Endothelial cell of umbilical vein (primary cell): ENCODE results near the gene XRCC6. TPM values are rescaled to one million over a fixed set of nuclear protein-coding genes. Genes with fewer than 3 reads are reported as not detected.

Experiments
- BruUV-seq: library from RNA; stranded (reverse); fragments of 400-500 nt; replicated peaks from 2 replicates; lab custom pipeline; 2021; lab: Mats Ljungman, UMichigan
- CTCF ChIA-PET: fragments of 300-600, 350-600 bp; sonication (Branson Sonifier 250); formaldehyde crosslinking; loops from one replicate; lab custom pipeline; 2021; ENCODE audit warnings: antibody characterized with exemption, inconsistent platforms; lab: Charles Lee
- POLR2A ChIA-PET: fragments of 300-600, 350-600 bp; sonication (Branson Sonifier 250); formaldehyde crosslinking; loops from one replicate; lab custom pipeline; 2021; ENCODE audit warnings: antibody characterized with exemption, inconsistent platforms; lab: Charles Lee
- DNase-seq: peaks from one replicate; pipeline ENCODE4 v3.0.0-alpha.2; 2011; ENCODE audit warnings: low read depth, low spot score
- FAIRE-seq: peaks from 2 replicates; lab custom pipeline; 2011; peaks lifted over from hg19 to GRCh38; lab: Jason Lieb, UNC
- H2AFZ ChIP-seq: 2 replicates; pipeline ENCODE4 v1.6.0; 2012; ENCODE audit warnings: low read depth, low read length, control low read depth, inconsistent platforms
- H3K27ac ChIP-seq: 2 replicates; pipeline ENCODE4 v1.5.1; 2011; ENCODE audit warnings: low read depth, mild to moderate bottlenecking, control low read depth, low read length, moderate library complexity; ENCODE audit not compliant: insufficient read depth
- H3K27me3 ChIP-seq, 2 experiments: 2 replicates each; pipeline versions ENCODE4 v1.6.0 to v1.6.1; 2011; ENCODE audit warnings: low read length in 2 of 2, mixed read lengths in 1 of 2; ENCODE audit not compliant: control insufficient read depth in 2 of 2, insufficient read depth in 2 of 2
- H3K36me3 ChIP-seq, 2 experiments: 2 replicates in 1 of 2; 3 replicates in 1 of 2; pipeline ENCODE4 v1.5.1; 2011; ENCODE audit warnings: low read length in 2 of 2, mild to moderate bottlenecking in 1 of 2, moderate library complexity in 1 of 2; ENCODE audit not compliant: control insufficient read depth in 2 of 2, insufficient read depth in 2 of 2; ENCODE audit errors: extremely low read depth in 1 of 2
- H3K4me1 ChIP-seq: 3 replicates; pipeline ENCODE4 v1.5.1; 2011; ENCODE audit warnings: mild to moderate bottlenecking, low read length; ENCODE audit not compliant: control insufficient read depth, insufficient read depth; ENCODE audit errors: extremely low read depth
- H3K4me2 ChIP-seq: 2 replicates; pipeline ENCODE4 v1.6.1; 2011; ENCODE audit warnings: low read length, control low read depth, mixed read lengths; ENCODE audit not compliant: insufficient read depth
- H3K4me3 ChIP-seq, 3 experiments: fragments of 200-600 bp in 1 of 3; sonication (generic), shearing (Covaris generic) in 1 of 3; replicated peaks in 1 of 3; 2 replicates each; pipeline ENCODE4 v1.5.1; 2011 to 2016; ENCODE audit warnings: control low read depth in 3 of 3, low read length in 3 of 3, mild to moderate bottlenecking in 2 of 3, inconsistent platforms in 1 of 3, low read depth in 1 of 3, moderate library complexity in 1 of 3; ENCODE audit not compliant: insufficient read depth in 1 of 3
- H3K79me2 ChIP-seq: 2 replicates; pipeline ENCODE4 v1.6.0; 2012; ENCODE audit warnings: low read length, inconsistent platforms; ENCODE audit not compliant: control insufficient read depth, insufficient read depth
- H3K9ac ChIP-seq: replicated peaks from 2 replicates; pipeline ENCODE3; 2011; ENCODE audit warnings: low read length, control low read depth; ENCODE audit not compliant: insufficient read depth; ENCODE audit errors: extremely low read depth
- H3K9me1 ChIP-seq: replicated peaks from 3 replicates; pipeline ENCODE4 v1.6.0; 2011; ENCODE audit warnings: mild to moderate bottlenecking, low read length; ENCODE audit not compliant: control insufficient read depth, insufficient read depth; ENCODE audit errors: extremely low read depth
- H3K9me3 ChIP-seq: replicated peaks from 2 replicates; pipeline ENCODE4 v1.5.1; 2012; ENCODE audit warnings: low read length, inconsistent platforms; ENCODE audit not compliant: control insufficient read depth, insufficient read depth
- H4K20me1 ChIP-seq: replicated peaks from 2 replicates; pipeline ENCODE3; 2011; ENCODE audit warnings: mild to moderate bottlenecking, low read length; ENCODE audit not compliant: control insufficient read depth, insufficient read depth; ENCODE audit errors: extremely low read depth
- CTCF ChIP-seq, 2 donors: IDR thresholded peaks; 1 replicate in 1 of 2; 2 replicates in 1 of 2; pipeline ENCODE4 v1.5.1; 2011; ENCODE audit warnings: low read length in 2 of 2, mild to moderate bottlenecking in 2 of 2, moderate library complexity in 2 of 2, control low read depth in 1 of 2, inconsistent platforms in 1 of 2, low read depth in 1 of 2; ENCODE audit not compliant: insufficient read depth in 1 of 2; ENCODE audit errors: extremely low read depth in 1 of 2
- EZH2 ChIP-seq: IDR thresholded peaks from 2 replicates; pipeline ENCODE4 v1.6.1; 2012; ENCODE audit warnings: borderline replicate concordance, low read depth, mild to moderate bottlenecking, moderate library complexity, low read length, inconsistent platforms; ENCODE audit not compliant: severe bottlenecking
- FOS ChIP-seq: IDR thresholded peaks from 2 replicates; pipeline ENCODE4 v1.6.1; 2011; ENCODE audit warnings: mild to moderate bottlenecking, low read length, moderate library complexity, borderline replicate concordance; ENCODE audit not compliant: insufficient read depth
- GATA2 ChIP-seq: IDR thresholded peaks from 2 replicates; pipeline ENCODE4 v1.7.0; 2011; ENCODE audit warnings: low read depth, mild to moderate bottlenecking, moderate library complexity, mixed read lengths, low read length; ENCODE audit not compliant: insufficient read length, insufficient read depth
- JUN ChIP-seq: IDR thresholded peaks from 2 replicates; pipeline ENCODE4 v1.6.1; 2011; ENCODE audit warnings: borderline replicate concordance, low read depth; ENCODE audit not compliant: insufficient read length, insufficient read depth
- MAX ChIP-seq: IDR thresholded peaks from 2 replicates; pipeline ENCODE4 v1.6.1; 2011; ENCODE audit not compliant: insufficient read depth, insufficient read length
- MYC ChIP-seq: IDR thresholded peaks from one replicate; pipeline ENCODE4 v1.6.1; 2011; ENCODE audit warnings: mild to moderate bottlenecking, low read depth, low read length
- POLR2A ChIP-seq: IDR thresholded peaks from 2 replicates; pipeline ENCODE4 v1.6.1; 2012; ENCODE audit warnings: low read depth, mild to moderate bottlenecking, control low read depth, low read length
- POLR2AphosphoS5 ChIP-seq: IDR thresholded peaks from 2 replicates; pipeline ENCODE4 v1.6.1; 2012; ENCODE audit warnings: low read depth, mild to moderate bottlenecking, control low read depth, low read length, moderate library complexity; ENCODE audit not compliant: insufficient read depth
- dilution Hi-C: fragments of 300-500 bp; cut with MboI; formaldehyde crosslinking; loops from one replicate; pipeline ENCODE4 v1.15.0; 2019; ENCODE audit warnings: low sequenced_read_pairs; ENCODE audit not compliant: extremely low pct_ligation_motif_present
- intact Hi-C: fragments of 100-400 bp; cut with micrococcal nuclease; formaldehyde crosslinking; loops from one replicate; pipeline ENCODE4 v1.10.0; 2022
- polyA plus RNA-seq, 4 experiments: library from polyadenylated mRNA; depleted of rRNA in 3 of 4; stranded (reverse) in 3 of 4; unstranded in 1 of 4; fragments of >200 nt; gene quantifications; 2 replicates each; pipeline versions ENCODE4 v1.2.1 to v1.2.3, GENCODE V29; 2011 to 2012; ENCODE audit warnings: missing spikeins in 1 of 4
- total RNA-seq: library from RNA; stranded (reverse); gene quantifications from 2 replicates; pipeline ENCODE4 v1.2.3, GENCODE V29; 2021

XRCC6 gene
- total and polyA plus RNA-seq, 2 donors (not counting 3 experiments of a cell fraction or from before 2014, with no cell fraction given) = 117 to 309 TPM

- FAIRE-seq (no peak), DNase-seq (no peak)
- no peak for TF ChIP-seq EZH2
- TF ChIP-seq MYC = no peak
- no peak for TF ChIP-seq POLR2AphosphoS5
- TF ChIP-seq GATA2 = no peak
- TF ChIP-seq FOS = no peak
- ChIA-PET CTCF (interaction anchor here (0.5 to 1.2 kb wide), 3 partner anchors 9 to 251 kb away, joined by 3 to 6 read pairs (median 3); partner anchors contain the start of gene MEI1), POLR2A (interaction anchor here (0.6 to 0.9 kb wide), 2 partner anchors 80 to 110 kb away, joined by 3 read pairs; partner anchors contain the start of gene CCDC134)
- H3K9me1 ChIP-seq = no peaks in the 10 kb centered on the region
- peaks cover 30% of the 10 kb centered on the region for H3K79me2 ChIP-seq
- no peaks in the 10 kb centered on the region for H3K9me3 ChIP-seq
- peaks cover 9% of the 10 kb centered on the region for H3K4me1 ChIP-seq
- H2AFZ ChIP-seq = no peak overlapping the region
- dilution Hi-C loops = no loop called here
- no peak overlapping the region for H3K4me2 ChIP-seq
- no peak overlapping the region for H3K9ac ChIP-seq
- intact Hi-C loops = loop anchor here (10.0 kb wide), 1 partner anchor 424 kb away; no protein-coding TSS in a partner anchor
- no peaks in the 10 kb centered on the region for H4K20me1 ChIP-seq
- no peak overlapping the region for H3K4me3 ChIP-seq
- H3K27me3 ChIP-seq = no peaks in the 10 kb centered on the region
- no peak overlapping the region for H3K27ac ChIP-seq
- no peaks in the 10 kb centered on the region for H3K36me3 ChIP-seq
- no TSS peak for BruUV-seq
Measured at GRCh38 chr22:41690476-41690875, 69.4 kb downstream of the XRCC6 start.

- no peaks in the 10 kb centered on the region for H3K9me1 ChIP-seq
- peaks cover 3% of the 10 kb centered on the region for H3K4me1 ChIP-seq
- no peak for TF ChIP-seq MYC
- TF ChIP-seq JUN = no peak
- no peak for TF ChIP-seq CTCF (IDR thresholded peaks at IDR 0.05; ENCODE audit: extremely low read depth in 1 of 2, insufficient read depth in 1 of 2, low read depth in 1 of 2, low read length in 2 of 2)
- TF ChIP-seq GATA2 = no peak
- no peak for TF ChIP-seq FOS
- no peak for TF ChIP-seq MAX
- no peak for TF ChIP-seq POLR2A
- no peak for TF ChIP-seq POLR2AphosphoS5
- TF ChIP-seq EZH2 = no peak
- ChIA-PET POLR2A (no interaction called here), CTCF (interaction anchor here (0.7 kb wide), 1 partner anchor 246 kb away, joined by 3 read pairs; no protein-coding TSS in a partner anchor)
- H2AFZ ChIP-seq = no peak overlapping the region
- FAIRE-seq (no peak), DNase-seq (no peak)
- H3K9me3 ChIP-seq = no peaks in the 10 kb centered on the region
- H3K27ac ChIP-seq = no peak overlapping the region
- no peaks in the 10 kb centered on the region for H3K79me2 ChIP-seq
- no peaks in the 10 kb centered on the region for H3K36me3 ChIP-seq
- no peaks in the 10 kb centered on the region for H4K20me1 ChIP-seq
- no peak overlapping the region for H3K9ac ChIP-seq
- no peaks in the 10 kb centered on the region for H3K27me3 ChIP-seq
- BruUV-seq = no TSS peak
- intact Hi-C loops = loop anchor here (5.0 to 10.0 kb wide), 2 partner anchors 107 to 420 kb away; partner anchors contain the start of gene CCDC134
- H3K4me2 ChIP-seq = no peak overlapping the region
- H3K4me3 ChIP-seq = no peak overlapping the region
- dilution Hi-C loops = no loop called here
Measured at GRCh38 chr22:41695211-41695610, 74.1 kb downstream of the XRCC6 start.
